Myocyte (in vitro differentiated cells): ENCODE data around the gene GPR34. TPM values are rescaled to one million over a fixed set of nuclear protein-coding genes. Genes with fewer than 3 reads are reported as not detected.
"Not testable (repeated sequence)": the region's sequence is repeated elsewhere in the genome, so short reads cannot be mapped to it uniquely, and the experiment has no call there.

Experiments
- DNase-seq: peaks from one replicate; pipeline ENCODE4 v3.0.0-alpha.2; 2012; ENCODE audit warnings: low read depth
- polyA plus RNA-seq: library from polyadenylated mRNA; unstranded; fragments of >200 nt; gene quantifications from one replicate; pipeline ENCODE4 v1.2.1, GENCODE V29; 2012; ENCODE audit warnings: missing spikeins
- total RNA-seq: library from RNA; depleted of rRNA; stranded (reverse); fragments of >200 nt; gene quantifications from 2 replicates; pipeline ENCODE4 v1.2.3, GENCODE V29; 2014

GPR34 gene, protein sequence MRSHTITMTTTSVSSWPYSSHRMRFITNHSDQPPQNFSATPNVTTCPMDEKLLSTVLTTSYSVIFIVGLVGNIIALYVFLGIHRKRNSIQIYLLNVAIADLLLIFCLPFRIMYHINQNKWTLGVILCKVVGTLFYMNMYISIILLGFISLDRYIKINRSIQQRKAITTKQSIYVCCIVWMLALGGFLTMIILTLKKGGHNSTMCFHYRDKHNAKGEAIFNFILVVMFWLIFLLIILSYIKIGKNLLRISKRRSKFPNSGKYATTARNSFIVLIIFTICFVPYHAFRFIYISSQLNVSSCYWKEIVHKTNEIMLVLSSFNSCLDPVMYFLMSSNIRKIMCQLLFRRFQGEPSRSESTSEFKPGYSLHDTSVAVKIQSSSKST
- total RNA-seq: 0.21 TPM in 1 of 2 replicates, not detected in the other
- polyA plus RNA-seq: 0.10 TPM

DNA sequence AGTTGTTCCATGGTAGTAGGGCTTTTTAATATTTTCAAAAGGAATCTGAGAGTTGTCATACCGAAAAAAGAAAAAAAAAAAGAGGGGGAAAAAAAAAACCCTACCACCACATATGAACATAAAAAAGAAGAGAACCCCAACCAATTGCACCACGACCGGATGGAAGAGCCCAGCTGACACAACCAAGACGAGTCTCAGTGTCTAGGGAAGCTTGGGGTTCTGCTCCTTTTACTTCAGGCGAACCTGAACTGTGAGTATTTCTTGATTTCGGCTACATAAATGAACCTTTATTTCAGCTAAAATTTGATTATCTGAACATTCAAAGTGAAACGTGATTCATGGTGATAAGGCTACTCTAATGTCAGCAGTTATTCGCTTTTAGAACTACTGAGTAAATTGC is at the start of gene GPR34:
GPR34 (plus strand) TSS at position 139 of the 400 bp plus-strand sequence. CDS start 6,661 bp downstream, outside the sequence.
- DNase-seq: no peak

DNA sequence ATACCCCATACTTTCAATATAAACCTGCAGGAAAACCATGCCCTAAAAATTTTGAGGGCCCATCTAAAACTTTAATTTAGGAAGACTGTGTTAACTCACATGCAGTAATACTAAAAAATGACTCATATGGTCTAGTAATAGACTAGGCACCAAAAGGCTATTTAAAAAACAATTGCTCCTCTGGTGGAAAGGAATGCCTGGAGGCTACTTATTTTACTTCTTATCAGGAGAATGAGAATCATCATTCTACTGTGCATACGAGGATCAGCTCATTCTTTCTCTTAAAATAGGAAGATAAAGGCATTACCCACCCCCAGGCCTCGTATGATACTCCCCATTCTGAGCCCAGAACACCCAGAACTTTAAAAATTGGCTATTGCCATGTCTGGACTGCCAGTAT is 42.6 kb upstream of the GPR34 start:
- DNase-seq: not testable (repeated sequence)

DNA sequence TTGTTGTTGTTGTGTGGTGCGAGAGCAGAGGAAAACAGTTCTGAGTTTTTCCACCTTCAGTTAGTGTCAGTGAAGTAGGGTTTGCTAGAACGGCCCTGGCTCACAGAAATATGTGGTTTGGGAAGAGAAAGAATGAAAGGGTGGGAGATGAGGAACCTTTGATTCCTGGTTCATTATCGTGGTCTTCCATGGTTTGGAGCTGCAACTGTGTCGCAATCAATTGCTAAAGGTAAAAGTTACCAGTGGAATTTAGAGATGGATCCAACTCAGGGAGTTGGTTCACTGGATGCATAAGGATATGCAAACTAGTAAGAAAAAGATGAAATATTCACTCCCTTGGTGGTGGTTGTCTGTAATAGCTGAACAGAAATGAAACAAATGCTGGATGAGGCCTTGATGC is 35.6 kb upstream of the GPR34 start:
- DNase-seq: no peak

DNA sequence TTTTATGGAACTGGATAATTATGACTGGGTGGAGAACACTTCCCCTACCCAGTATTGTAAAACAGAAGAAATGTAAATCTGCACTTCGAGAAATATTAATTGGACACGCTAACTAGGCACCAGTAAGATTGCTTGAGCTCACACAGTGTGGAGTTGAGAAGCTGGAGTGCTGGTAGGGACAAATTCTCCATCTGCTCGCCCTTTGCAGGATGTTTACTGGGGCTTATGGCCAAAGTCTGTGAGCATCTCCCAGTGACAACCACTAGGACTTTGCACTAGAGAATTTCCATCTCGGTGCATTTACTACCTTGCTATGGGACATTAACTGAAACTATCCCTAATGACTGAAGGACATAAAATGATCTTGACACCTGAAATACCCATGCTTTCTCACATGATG is 33.7 kb upstream of the GPR34 start:
- DNase-seq: no peak

DNA sequence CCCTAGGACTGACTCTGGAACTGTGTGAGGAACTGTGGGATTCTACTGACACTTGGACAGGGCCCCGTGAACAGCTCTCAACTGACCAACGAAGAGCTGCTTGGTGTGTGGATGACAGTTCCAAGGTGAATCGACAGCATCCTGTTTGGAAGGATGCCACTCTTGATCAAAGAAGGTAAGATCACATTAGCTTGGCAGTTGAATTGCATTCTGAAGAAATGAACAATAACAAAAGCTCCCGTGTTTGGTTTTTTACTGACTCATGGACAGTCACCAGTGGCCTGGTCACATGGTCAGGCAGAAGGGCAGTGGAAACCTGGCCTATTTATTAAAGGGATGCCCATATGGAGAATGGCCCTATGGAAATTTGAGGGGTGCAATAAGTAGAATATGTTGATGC is 33.1 kb upstream of the GPR34 start:
- no peak for DNase-seq

DNA sequence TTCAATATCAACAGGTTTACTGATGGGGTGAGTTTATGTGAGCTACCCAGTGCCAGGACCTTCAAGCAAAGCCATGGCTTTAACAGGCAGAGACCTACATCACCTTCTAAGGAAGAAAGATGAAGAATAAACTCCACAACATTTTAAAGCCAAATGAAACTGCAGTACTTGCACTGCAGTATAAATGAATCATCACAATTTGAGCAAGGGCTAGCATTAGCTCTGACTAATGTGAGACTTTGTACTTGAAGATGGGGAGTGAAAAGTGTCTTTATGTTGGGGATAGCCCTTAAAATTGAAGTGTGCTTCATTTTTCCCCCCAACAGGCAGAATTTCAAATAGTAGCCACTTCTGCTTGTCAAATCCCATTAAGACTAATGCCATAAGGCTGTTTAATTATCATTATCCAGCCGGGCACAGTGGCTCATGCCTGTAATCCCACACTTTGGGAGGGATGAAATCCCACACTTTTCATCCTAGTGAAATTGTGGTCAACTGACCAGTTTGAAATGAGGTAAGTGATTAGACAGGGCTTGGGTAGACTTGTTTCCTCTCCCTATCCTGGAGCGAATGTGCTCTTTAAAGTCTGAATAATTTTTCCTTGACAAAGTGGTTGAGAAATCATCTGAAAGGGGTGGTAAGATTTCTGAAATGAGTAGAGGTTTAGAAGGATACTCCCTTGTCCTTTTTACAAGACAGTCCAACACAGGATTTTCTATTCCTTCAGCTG is 27.2 kb upstream of the GPR34 start:
- peak; percentile 30 for DNase-seq

DNA sequence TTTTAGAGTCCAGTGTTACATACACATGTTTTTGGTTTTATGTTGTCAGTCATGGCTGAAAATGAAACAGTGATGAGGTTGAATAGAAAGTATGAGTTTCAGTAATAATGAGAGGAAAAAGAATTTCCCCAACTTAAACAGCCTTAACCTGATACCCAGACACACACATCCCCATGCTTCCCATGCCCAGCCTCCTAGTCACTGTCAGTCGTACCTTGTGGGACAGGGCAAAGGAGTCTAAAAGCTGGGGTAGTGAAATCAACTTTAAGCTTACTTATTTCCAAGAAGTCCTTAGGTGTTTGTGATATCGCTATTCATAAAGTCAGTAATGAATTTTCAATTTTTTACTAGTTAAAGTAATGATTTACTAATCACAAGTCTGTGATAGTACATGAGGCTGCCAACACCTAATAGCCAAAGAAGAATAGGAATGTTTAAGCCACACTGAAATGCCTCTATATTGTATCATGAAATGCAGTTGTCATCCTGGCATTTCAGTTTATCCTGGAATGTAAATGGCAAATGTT is 24.3 kb upstream of the GPR34 start:
- DNase-seq: no peak

DNA sequence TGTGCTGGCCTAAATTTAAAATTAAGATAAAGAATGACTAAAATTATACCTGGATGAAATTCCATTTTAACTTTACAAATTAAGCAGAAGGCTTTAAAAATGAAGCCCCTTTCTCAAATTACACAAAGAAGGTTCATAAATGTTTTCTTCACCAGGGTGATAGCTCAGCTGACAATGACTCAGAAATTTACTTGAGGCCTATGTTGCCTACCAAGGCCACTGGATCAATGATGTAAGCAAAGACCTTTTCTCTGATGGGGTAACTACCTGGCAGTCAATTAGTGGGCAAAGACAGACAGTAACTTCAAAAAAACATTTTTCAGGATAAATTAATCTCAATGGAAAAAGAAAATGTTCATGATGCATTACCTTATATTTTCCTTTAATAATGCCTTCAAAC is 23.9 kb upstream of the GPR34 start:
- DNase-seq: peak; percentile 41

DNA sequence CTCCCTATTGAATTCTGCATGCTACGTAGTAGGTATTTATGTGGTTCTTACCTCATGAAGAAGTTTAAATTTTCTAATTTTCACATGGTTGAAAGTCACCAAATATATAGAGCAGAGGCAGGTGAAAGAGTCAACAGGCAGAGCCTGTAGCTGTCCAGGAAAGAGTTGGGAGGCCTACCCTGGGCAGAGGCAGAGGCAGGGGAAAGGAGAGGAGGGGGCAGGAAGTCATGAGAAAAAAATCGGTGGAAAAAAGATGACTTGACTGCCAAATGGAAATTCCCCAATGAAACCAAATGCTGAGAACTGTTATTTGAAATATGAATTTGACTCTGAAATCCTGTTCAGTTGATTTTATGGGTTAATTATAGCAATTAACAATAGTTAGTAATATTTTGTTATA is 23.1 kb upstream of the GPR34 start:
- no peak for DNase-seq

DNA sequence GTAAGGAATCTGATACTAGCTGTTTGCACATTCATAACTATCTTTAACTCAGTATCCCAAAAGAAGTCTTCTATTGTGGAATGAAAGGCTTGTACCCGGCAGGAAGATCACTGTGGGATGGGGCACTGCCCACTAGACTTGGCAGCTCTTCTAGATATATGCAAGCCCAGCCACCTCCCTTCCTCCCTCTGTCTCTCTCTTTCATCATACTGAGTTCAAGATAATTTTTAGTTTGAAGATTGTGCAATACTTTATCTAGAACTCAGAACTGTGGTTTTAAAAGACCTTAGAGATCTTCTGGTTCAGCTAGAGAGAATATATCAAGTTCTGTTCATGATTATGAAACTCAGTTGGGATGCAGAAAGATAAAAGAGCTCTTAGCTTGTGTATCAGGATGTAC is 22.5 kb upstream of the GPR34 start:
- DNase-seq: peak; percentile 9

DNA sequence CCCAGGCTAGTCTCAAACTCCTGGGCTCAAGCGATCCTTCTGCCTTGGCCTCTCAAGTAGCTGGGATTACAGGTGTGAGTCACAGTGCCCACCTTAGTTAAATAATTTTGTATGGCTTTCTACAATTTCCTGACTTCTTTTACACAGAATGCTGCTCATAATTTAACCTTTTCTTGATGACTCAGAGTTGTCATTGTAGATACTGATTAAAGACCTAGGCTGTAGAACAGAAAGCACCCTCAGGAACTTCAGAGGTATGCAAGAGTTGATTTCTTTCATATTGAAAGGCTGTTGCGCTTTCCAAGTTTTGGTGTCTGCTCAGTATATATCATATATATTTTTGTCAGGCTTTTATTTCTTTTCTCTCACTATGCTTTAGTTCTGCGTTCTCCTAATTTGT is 21.1 kb upstream of the GPR34 start:
- DNase-seq: no peak

DNA sequence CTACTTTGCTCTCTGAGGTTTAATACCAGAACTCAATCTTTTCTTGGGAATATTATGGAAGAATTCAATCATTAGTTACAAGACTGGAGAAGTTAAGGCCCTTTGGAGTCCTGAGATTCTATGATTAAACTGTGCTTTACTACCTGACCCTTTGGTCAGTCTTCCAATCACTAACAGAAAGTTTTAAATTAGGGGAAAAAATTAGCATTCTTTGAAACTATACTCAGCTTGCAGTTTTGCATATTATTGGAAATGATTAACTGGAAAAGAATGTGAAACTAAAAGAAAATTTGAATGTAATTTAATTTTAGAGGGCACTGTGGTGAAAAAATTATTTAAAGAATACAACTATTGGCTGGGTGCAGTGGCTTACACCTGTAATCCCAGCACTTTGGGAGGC is 18.7 kb upstream of the GPR34 start:
- DNase-seq: no peak

DNA sequence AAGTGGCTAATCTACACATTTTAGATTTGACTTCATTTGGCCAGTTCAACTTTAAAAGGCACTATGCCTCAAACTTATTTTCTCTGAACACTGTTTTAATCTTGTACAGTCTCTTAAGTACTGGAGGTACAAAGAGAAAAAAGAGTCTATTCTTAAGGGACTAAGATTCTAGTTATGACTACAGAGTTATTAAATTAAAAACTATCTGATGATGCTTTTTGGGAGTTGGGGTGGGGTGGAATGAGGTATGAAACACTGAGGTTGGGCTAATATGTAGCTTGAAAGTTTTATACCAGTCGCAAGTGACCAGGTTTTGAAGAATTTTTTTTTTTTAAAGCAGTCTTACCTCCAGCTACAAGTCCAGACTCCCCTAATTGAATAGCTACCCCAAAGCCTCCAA is 17.7 kb upstream of the GPR34 start:
- no peak for DNase-seq

DNA sequence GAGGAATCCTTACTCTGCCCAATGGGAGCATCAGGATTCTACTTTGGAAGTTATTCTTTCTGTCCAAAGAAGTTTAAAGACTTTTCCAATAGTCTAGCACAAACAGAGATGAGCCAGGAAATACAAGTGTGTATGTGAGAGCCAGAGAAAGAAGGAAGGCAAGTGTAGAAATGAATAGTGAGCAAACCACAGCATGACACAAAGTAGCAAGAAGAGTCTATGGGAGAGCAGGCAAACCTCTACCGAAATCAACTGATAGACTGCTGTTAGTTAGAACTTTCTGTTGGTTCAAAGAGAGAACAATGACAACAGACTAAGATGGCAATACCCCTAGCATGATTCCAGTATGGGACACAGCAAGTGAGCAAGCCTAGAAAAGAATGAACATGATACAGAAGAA is 16.1 kb upstream of the GPR34 start:
- DNase-seq: no peak

DNA sequence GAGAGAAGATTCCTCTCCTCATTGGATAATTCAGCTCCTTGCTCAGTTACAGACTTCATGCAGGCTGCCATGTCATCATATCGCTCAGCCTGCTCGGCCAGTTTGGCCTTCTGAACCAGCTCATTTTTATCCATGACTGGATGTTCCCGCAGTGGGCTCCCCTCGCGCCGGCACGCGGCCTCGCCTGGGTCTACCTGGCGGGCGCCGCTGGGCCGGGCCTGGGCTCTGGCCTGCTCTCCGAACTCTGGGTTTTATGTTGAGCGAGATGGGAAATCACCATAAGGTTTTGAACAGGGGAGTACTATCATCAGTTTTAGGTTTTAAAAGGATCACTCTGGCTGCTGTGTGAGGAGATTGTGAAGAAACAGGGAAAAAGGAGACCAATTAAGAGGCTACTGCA is 12.4 kb upstream of the GPR34 start:
- DNase-seq: not testable (repeated sequence)

DNA sequence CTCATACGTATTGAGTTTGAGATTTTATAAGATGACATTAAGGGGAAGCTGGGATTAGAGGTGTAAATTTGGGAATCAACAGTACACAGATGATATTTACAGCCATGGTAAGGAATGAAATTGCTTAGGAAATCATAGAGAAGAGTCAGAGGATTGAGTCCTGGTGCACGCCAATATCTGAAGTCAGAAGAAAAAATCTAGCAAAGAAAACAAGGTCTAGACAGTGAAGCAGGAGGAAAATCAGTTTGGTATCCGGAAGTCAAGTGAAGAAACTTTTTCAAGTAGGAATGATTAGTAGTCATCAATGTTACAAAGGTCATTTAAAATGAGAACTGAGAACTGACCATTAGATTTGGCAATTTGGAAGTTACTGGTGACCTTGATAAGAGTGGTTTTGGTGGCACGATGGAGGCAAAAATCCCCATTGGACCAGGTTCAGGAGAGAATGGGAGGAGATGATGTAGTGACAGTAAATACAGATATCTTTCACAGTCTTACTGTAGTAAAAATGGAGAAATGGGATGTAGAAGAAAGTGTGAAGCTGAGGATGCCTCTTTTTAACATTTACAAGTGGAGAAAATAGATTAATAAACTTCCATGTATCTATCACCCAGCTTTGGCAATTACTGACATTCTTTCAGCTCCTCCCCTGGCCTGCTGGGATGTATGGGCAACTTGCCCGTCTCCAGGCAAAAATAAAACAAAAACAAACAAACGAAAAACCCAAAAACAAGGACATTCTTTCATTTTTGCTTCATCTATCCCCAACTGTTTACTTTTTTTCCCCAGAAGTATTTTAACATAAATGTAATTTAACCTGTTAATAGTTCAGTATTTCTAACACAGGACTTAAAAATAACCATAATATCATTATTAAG is 11.4 kb upstream of the GPR34 start:
- no peak for DNase-seq

DNA sequence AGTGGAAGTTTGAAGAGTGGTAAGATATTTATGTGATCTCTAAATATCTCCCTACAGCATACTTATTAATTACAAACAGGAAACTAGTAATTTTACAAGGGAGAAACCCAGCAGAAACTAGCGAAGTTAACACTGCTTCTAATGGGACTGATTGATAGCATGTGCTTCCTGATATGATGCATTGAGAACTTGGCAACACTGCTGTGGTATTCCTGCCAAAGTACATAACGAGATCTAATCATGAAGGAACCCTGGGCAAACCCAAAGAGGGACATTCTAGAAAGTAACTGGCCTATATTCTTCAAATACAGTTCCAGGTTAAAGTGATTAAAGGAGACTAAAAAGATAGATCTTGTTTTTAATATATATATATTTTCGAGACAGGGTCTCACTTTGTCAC is 4.6 kb upstream of the GPR34 start:
- no peak for DNase-seq

DNA sequence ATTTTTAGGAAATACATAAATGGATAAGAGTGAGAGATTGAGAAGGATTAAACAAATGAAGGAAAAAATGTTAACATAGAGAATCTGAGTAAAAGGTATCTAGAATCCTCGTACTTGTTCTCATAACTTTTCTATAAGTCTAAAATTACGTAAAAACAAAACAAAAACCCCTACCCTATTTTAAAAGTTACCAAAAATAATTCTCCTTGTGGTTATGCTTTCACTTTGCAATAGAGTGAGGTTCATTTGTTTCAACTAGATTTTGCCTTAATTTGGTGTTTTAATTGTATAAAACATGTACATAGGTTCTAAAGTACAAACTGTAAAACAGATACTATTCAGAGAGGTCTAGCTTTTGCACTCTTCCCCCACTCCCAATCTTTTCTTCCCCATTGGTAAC is 3.8 kb upstream of the GPR34 start:
- DNase-seq: no peak

DNA sequence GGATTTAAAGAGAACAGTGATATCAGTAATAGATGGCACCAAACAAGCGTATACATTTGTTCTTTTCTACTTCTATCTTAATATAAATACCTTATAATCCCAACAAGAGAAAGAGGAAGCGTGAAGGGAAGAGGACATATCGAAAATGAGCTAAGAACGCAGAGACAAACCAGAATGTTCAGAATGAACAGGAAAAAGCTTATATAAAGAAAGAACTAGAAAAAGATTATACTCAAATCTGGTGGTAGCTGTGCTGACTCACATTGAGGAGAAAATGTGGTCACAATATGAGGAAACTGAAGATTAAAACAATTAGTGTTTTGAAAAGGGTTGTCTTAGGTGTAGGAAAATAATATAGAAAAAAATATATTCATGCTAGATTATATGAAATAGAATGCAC is 2.0 kb upstream of the GPR34 start:
- no peak for DNase-seq

DNA sequence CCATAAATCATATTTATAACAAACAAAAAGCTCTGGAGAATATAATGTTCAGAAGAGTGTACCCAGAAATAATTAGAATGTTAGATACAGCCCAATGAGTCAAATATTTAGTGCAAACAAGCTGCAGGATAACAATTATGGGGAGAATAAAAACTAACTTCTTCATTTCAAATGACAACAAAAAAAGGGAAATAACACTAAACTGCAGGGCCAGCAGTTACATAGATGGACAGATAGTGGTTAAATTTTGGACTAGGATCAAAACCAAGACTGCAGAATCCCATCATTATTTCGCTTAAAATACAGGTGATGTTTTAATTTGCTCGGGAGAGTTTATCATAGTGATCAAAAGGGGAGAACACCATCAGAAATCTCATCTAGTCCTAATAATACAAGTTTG is 617 bp upstream of the GPR34 start:
- DNase-seq: no peak

DNA sequence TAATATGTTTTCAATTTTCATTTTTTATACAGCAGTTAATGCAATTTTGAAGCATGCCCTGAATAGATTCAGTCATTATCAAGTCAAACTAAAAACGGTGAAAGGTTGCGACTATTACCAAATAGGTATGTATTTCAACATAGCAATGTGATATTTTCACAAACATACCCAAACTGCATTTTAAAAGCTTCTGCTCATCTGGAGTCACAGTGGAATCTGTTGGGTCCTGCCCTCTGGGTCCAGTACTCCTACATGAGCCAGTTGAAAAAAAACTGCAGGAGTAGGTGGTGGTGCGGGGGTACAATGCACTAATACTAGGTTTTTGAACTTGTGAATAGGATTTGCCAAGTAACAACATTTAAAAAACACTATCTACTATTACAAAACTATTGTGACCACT is 938 bp downstream of the GPR34 start:
- no peak for DNase-seq
